ENCODE measurements around the gene SLC22A1.
"Not testable (repeated sequence)": the region's sequence is repeated elsewhere in the genome, so short reads cannot be mapped to it uniquely, and the experiment has no call there.

The SLC22A1 gene

DNA sequence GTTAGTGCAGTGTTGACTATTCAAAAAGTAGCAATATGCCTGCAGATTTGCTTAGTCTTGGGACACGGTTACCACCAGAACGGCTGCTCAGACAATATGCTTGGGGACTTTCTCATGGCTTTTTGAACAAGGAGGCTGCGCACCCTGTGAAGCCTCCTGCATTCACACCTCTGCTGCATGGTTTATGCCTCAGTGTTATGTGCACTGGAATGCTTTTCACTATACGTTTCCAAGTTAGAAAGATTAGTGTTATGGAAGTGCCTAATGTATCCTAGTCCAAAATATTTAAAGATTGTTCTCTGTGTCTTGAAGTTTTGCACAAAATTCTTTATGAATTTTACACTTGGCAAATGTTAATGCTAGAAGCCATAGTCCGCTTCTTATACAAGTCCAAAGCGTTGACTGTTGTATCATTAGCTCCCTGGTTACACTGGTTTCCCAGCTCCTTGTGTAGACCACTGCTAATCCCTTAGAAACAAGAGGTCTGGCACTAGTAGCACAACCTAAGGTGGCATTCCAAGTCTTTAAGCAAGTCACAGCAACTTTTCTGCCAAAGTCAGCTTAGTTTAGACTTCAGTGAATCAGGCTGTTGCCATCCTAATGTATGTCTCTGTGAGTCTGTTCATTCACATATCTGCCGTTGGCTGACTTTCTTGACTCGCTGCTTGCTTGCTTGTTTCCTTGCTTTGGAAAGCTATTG, 26.3 kb upstream of the SLC22A1 start:
- DNase-seq = no peak

DNA sequence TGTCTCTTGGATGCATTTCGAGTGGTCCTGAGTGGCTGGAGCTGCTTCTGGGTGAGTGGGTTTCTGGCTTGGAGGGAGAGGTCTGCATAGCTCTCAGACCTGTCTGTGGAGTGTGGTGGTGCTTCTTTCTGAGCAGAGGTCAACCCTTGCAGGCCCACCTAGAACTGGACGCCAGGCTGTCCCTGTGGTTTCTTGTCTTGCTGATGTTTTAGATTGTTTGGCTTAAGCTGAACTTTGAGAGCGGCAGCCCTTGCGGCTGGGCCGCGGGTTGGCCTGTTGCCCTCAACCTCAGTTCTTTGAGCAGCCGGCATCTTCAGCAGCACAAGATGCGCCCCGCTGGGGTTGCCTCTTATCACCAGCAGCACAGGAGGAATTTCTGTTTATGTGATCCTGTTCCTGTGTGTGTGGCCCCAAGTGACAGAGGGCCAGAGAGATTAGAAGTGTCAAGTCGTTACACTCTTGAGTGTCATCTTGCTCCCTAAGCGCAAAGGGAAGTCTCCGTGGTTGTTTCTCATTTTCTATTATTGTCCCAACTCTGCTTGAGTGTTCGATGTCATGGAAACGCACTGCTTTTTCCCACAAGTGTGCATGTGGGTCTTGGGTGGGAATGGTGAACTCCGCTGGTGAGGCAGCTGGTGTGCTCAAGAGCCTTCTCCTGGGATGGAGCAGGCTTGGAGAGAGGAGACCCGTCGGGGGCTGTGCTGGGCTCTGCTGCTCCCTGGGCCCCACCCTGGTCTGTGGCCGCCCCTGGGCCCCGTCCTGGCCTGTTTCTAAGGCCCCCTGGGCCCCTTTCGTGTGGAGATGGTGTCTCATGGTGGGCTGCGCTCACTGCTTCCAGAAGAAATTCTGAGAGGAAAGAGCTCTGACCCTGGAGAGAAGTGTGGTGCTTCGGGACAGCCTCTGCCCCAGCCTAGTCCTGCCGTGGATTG, 20.1 kb upstream of the SLC22A1 start:
- DNase-seq = no peak

DNA sequence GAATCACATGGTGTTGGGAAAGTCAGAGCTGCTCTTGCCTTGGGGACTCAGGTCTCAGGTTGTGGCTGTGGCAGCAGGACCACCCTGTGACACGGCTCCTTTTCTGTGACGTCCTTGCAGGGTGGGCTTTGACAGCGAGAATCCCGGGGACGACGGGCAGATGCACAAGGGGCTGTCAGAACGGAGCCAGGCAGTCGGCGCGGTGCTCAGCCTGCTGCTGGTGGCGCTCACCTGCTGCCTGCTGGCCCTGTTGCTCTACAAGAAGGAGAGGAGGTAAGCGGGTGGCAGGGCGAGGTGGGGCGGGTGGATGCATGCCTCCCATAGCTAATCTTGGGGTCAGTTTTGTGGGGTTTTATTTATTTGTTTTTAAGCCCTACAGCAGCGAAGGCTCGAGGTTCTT, 19.2 kb upstream of the SLC22A1 start:
- DNase-seq = no peak

DNA sequence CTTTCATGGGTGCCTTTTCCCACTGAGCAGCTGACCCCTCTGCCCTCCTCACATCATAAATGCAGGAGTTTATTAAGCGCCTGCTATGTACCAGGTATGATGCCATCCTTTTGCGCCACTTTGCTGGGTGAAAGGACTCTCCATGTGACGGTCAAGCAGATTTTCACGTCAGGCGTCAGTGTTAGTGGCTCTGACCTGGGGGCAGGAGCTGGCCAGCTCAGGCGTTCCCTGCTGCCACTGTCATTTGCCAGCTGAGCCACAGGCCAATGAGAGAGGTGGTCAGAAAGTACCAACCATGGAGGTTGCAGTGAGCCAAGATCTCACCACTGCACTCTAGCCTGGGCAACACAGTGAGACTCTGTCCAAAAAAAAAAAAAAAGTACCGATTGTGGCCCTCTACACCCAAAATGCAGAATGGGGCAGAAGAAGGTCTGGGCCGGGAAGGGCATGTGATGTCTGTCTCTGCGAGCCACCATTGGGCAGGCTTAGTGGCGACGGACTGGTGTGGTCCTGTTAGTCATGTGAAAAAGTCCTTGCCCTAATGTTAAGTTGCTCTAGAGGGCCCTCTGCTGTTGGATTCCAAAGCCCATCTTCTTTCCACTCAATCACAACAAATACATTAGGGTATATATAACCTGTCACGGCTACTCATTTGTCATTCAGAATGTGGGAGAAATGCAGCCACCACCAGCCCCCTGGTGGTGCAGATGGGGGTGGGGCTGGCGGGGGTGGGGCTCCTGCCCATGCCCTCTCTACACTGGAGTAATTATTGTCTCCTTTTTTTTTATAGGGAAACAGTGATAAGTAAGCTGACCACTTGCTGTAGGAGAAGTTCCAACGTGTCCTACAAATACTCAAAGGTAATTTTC, 18.4 kb upstream of the SLC22A1 start:
- peak; percentile 47 for DNase-seq

DNA sequence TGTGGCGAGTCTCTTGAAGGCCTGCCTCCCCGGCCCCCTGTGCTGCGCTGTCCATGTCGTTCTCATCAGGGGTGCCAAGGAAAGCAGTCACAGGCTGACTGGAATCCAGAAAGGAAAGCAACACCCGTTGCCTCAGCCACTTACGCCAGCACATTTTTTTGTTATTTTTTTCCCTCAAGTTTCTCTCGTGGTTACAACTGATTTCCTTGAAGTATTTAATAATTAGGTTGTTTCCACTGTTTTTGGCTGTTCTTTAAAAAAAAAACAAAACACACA, 17.9 kb upstream of the SLC22A1 start:
- DNase-seq = no peak

DNA sequence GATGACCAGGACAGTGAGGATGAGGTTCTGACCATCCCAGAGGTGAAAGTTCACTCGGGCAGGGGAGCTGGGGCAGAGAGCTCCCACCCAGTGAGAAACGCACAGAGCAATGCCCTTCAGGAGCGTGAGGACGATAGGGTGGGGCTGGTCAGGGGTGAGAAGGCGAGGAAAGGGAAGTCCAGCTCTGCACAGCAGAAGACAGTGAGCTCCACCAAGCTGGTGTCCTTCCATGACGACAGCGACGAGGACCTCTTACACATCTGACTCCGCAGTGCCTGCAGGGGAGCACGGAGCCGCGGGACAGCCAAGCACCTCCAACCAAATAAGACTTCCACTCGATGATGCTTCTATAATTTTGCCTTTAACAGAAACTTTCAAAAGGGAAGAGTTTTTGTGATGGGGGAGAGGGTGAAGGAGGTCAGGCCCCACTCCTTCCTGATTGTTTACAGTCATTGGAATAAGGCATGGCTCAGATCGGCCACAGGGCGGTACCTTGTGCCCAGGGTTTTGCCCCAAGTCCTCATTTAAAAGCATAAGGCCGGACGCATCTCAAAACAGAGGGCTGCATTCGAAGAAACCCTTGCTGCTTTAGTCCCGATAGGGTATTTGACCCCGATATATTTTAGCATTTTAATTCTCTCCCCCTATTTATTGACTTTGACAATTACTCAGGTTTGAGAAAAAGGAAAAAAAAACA, 16.6 kb upstream of the SLC22A1 start:
- DNase-seq = no peak

DNA sequence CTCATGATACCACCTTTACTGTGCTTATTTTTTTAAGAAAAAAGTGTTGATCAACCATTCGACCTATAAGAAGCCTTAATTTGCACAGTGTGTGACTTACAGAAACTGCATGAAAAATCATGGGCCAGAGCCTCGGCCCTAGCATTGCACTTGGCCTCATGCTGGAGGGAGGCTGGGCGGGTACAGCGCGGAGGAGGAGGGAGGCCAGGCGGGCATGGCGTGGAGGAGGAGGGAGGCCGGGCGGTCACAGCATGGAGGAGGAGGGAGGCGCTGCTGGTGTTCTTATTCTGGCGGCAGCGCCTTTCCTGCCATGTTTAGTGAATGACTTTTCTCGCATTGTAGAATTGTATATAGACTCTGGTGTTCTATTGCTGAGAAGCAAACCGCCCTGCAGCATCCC, 15.6 kb upstream of the SLC22A1 start:
- DNase-seq = no peak

DNA sequence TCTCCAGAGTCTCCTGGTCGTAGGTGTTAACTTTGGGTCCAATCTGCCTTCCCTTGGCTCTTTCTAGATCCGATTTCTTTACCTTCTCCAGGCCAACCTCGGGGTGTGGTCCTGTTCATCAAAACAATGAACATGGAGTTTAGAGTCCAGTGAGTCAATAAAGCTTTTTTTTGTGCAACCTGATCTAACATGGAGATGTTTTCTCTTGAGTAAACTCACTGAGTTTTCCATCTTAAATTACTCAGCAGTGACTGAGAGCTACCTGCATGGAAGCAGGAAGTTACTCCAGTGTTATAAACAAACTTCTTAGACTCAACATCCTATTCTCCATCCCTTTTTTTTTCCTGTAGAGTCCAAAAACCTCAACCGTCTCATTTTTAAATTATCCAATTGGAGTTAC, 14.9 kb upstream of the SLC22A1 start:
- no peak for DNase-seq

DNA sequence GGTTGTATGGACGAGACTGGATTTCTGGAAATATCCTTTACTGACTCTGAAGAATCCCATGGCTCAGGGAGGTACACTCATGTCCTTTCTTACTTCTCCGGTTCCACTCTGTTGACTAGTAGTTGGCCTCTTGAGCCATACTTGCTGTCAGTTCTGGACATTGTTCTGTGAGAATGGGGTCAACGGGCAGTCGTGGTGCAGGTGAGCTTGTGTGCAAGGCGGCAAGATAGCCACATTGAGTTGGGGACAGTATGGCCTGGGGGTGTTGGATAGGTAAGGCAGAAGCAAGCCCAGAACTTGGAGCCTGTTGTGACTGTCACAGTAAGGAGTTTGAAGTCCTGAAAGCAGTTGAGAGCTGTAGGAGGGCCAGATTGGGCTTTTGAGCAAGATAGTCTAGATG, 13.5 kb upstream of the SLC22A1 start:
- no peak for DNase-seq

DNA sequence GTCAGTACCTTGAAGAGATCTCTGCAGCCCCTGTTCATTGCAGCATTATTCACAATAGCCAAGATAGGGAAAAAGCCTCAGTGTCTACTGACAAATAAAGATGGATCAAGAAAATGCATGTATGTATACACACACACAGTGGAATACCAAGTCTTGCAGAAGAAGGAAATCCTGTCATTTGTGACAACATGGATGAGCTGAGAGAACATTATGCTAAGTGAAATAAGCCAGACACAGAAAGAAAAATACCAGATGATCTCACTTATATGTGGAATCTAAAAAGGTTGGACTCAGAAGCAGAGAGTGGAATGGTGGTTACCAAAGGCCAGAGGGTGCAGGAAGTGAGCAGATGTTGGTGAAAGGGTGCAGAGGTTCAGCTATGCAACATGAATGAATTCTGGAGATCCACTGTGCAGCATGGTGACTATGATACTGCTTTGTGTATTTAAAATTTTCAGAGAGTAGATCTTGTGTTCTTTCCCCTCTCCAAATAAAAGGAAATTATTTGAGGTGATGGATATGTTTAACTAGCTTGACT, 11.0 kb upstream of the SLC22A1 start:
- no peak for DNase-seq

DNA sequence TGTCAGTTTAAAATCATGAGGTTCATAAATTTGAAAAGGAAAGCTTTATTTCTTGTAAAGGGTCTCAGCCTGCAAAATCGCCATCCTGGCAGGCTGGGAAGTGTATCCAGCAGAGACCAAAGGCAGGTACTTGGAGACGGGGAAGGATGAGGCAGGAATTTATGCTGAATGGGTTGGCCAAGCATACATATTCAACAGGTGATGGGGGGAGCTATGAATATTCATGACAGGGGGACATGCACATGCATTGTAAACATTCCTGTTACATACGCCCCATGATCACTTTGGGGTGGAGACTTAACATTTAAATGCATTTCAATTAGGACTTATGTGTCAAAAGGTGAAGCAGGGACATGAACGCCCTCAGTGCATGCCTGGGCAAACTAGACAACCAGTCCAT, 9.8 kb upstream of the SLC22A1 start:
- no peak for DNase-seq

DNA sequence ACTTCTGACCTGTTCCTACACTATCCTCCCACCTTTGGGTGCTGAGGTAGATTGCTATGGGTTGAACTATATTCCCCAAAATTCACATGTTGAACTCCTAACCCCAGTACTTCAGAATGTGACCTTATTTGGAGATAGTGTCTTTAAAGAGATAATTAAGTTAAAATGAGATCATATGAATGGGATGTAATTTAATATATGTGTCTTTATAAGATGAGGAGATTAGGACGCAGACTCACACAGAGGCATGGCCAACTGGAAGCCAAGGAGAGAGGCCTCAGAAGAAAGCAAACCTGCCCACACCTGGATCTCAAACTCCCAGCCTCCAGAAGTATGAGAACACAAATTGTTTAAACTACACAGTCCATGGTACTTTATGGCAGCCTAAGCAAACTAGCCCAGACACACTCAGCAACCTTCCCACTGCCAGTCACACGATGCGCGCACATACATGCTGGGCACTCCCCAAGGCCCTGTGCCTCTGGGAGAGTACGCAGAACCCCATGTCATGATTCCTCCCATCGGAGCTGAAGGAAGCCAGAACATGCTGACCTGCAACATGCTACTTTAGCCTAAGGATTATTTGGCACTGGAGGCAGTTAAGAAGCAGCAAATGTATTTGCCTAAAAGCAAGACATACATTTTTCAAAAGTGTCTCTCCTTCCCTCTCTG, 8.9 kb upstream of the SLC22A1 start:
- DNase-seq = no peak

DNA sequence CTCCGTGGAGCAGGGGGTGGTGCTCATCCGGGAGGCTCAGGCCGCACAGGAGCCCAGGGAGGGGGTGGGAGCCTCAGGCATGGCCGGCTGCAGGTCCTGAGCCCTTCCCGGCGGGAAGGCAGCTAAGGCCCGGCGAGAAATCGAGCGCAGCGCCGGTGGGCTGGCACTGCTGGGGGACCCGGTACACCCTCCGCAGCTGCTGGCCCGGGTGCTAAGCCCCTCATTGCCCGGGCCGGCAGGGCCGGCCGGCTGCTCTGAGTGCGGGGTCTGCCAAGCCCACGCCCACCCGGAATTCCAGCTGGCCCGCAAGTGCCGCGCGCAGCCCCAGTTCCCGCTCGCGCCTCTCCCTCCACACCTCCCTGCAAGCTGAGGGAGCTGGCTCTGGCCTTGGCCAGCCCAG, 7.1 kb upstream of the SLC22A1 start:
- not testable (repeated sequence) for DNase-seq

DNA sequence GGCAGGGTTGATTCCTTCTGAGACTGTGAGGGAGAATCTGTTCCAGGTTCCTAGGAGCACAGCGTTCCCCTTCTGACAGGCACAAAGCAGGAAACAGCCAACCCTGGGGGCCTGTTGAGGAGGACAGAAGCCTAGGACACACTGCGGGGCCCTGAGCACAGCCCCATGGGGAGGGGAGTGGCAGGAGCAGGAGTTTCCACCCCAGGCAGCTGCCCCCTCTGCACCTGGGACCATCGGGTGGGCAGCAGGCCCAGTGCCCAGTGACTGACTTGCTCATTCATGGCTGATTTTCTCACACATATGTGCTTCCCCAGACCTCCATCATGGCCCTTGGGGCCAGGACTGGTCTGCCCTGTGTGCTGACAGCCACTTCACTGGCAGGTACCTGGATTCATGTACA, 6.2 kb upstream of the SLC22A1 start:
- no peak for DNase-seq

DNA sequence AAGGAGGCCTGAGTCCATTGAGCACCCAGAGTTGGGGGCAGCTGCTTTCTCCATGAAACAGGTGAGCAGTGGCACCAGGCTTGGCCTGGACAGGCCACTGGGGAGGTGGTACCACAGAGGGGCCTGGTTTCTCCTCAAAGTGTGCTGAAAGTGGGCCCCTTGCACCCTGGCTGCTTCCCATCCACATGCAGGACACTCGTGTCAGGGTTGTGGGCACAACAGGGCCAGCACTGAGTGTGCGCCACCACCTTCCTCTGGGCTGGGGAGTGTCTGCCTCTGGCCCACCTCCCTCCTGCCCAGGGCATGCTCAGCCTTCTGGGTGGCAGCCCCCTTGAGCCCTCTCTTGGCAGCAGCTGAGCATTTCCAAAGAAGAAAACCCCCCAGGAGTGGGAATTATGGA, 5.2 kb upstream of the SLC22A1 start:
- no peak for DNase-seq

DNA sequence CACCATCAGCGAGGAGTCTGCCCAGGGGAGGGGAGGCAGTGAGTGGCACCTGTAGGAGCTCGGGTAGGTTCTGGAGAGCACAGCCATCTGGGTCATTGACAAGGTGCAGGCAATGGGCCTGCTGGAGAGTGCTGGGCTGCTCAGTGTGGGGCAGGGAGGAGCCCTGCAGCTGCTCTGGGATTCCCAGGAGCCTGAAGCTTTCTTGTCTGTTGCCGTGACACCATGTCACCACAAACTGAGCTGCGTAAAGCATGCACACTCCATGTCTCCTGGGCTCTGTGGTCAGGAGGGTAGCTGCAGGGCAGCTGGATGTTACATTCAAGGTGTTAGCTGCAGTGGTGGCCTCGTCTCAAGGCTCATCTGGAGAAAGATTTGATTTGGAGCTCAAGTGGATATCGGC, 4.5 kb upstream of the SLC22A1 start:
- DNase-seq = no peak

DNA sequence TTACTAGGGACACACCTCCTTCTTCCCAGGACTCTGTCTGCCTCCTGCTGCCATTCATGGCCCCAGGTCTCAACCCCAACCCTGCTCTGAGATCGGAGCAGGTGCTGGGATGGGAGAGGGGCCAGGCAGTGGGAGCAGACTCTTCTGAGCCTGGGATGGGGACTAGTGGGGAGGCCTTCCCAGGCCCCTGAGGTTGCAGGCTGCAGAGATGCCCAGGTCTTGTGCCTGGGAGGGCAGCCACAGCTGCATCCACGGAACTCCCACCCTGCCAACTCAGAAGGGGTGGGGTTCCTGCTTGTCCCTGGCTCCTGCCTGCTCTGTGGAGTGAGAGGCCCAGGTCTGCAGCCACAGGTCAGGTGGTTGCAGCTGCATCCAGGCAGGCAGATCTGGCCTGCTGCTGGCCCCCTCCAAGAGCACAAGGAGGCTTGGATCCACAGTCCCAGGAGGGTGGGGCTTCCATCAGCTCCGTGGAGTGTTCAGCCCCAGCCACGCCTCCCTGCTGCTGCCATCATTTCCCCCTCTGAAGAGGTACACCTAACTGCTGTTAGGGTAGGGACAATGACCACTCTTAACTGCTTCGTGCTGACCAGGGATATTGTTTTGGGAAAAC, 2.9 kb upstream of the SLC22A1 start:
- DNase-seq = no peak

DNA sequence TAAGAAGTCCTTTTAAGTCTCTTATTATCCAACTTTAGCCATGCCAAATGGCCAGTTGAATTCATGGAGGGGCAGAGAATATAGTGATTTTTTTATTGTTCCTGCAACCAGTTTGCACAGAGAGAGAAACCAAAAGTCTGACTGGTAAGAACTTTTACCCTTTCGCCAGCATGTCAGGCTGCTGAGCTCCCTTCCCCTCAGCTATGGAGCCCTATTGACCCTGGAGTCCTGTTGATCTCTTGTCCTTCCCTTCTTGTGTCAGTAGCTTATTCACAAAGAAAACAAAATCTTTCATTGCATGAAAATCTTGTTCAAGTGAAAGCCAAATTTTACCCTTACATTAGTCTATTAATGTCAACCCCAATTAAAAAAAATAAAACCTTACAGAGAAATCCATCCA, 1.5 kb upstream of the SLC22A1 start:
- DNase-seq = no peak

DNA sequence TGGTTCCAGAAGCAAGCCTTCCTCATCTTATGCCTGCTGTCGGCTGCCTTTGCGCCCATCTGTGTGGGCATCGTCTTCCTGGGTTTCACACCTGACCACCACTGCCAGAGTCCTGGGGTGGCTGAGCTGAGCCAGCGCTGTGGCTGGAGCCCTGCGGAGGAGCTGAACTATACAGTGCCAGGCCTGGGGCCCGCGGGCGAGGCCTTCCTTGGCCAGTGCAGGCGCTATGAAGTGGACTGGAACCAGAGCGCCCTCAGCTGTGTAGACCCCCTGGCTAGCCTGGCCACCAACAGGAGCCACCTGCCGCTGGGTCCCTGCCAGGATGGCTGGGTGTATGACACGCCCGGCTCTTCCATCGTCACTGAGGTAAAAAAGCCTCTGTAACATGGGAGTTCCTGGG, 366 bp downstream of the SLC22A1 start:
- DNase-seq = no peak

DNA sequence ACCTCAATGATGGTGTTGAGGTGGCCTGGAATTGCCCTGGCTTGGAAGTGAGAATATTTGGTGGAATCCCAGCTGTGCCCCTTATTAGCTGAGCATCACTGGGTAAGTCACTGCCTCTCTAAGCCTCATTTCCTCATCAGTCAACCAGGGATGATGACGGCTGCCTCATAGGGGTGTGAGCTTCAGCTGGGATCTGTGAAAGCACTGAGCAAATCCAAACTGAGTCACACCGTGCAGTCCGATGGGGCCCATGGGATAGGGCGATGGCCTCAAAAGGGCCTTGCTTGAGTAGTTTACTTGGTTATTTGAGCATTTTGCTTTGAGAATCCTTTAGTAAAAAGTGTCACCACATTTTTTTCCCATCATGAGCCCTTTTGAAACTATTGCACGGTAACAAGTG, 1.1 kb downstream of the SLC22A1 start:
- DNase-seq = peak; percentile 6

DNA sequence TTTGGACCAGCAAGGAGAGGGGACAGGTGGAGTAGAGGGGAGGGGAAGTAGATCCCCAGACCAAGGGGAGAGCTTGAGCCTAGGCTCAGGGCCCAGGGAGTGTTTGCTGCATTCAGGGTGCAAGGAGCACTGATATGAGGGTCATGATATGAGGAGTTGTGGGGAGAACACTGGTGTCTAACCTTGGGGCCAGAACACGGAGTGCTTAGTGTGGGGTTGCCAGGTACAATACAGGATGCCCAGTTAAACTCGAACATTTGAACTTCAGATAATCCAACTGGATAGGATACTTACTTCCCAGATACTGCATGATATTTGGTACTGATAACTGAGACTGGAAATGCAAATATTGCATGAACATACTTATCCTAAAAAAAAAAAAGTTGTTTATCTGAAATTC, 2.4 kb downstream of the SLC22A1 start:
- no peak for DNase-seq

DNA sequence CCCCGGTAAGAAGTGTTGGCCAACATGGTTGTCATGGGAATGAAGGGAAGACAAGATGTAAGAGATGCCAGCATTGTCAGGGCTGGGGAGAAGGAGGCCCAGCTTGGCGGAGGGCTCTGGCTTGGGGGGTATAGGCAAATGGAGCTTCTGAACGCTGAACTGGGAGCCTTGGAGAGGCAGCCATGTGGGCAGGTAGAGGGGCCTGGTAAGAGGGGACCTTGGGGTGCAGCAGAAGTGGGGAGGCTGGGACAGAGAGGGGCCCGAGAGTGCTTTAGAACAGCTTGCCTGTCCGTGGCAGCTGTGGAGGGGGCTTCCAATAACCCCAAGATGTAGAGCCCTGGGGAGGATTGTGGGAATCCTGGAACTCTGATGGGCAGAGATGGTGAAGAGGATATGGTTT, 3.0 kb downstream of the SLC22A1 start:
- no peak for DNase-seq
